ENCODE results near the gene ATXN7L1. TPM values are rescaled to one million over a fixed set of nuclear protein-coding genes. Genes with fewer than 3 reads are reported as not detected.

Gene ATXN7L1
- total RNA-seq, 1 donor: 17.3 TPM

DNA sequence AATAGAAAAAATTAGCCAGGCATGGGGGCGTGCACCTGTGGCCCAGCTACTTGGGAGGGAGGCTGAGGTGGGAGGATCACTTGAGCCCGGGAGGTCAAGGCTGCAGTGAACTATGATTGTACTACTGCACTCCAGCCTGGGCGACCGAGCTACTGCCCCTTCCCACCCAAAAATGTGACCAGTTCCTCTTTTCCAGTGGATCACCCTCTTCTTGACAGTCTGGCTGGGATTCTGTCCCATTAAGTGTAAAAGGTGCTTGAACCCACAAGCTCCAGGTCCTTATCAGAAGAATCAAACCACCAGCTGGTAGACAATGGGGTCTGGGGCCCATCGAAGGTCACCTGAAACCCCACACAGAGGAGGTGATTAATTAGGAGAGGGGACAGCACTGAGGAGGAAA is 14.1 kb downstream of the ATXN7L1 start:
- TF ChIP-seq, protein P1, sequence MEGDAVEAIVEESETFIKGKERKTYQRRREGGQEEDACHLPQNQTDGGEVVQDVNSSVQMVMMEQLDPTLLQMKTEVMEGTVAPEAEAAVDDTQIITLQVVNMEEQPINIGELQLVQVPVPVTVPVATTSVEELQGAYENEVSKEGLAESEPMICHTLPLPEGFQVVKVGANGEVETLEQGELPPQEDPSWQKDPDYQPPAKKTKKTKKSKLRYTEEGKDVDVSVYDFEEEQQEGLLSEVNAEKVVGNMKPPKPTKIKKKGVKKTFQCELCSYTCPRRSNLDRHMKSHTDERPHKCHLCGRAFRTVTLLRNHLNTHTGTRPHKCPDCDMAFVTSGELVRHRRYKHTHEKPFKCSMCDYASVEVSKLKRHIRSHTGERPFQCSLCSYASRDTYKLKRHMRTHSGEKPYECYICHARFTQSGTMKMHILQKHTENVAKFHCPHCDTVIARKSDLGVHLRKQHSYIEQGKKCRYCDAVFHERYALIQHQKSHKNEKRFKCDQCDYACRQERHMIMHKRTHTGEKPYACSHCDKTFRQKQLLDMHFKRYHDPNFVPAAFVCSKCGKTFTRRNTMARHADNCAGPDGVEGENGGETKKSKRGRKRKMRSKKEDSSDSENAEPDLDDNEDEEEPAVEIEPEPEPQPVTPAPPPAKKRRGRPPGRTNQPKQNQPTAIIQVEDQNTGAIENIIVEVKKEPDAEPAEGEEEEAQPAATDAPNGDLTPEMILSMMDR (IDR thresholded peaks at IDR 0.05; ENCODE audit: insufficient read depth, low read depth, low read length): no peak
- DNase-seq (ENCODE audit: low read depth): no peak
- no peak overlapping the region for H3K4me3 ChIP-seq (ENCODE audit: low read depth, low read length)

DNA sequence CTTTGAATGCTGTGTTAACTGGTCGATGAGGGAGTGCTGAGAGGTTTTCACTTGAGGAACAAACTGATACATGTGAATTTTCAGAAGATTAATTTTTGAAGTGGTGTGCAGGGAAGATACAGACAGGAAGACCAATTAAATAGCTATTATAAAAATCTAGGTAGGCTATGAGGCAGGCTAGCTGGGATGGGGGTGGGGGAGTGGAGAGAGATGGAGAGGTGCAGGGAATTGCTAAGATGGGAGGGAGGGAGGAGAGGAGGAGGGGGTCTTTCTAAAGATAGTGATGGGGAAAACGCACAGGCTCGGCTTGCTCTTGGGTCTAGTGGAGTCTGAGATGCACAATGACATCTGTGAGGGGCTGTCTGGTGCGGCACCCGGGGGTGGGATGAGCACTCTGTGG is 15.2 kb downstream of the ATXN7L1 start:
- TF ChIP-seq, protein P1 (IDR thresholded peaks at IDR 0.05; ENCODE audit: insufficient read depth, low read depth, low read length): no peak
- no peak overlapping the region for H3K4me3 ChIP-seq (ENCODE audit: low read depth, low read length)
- no peak for DNase-seq (ENCODE audit: low read depth)

DNA sequence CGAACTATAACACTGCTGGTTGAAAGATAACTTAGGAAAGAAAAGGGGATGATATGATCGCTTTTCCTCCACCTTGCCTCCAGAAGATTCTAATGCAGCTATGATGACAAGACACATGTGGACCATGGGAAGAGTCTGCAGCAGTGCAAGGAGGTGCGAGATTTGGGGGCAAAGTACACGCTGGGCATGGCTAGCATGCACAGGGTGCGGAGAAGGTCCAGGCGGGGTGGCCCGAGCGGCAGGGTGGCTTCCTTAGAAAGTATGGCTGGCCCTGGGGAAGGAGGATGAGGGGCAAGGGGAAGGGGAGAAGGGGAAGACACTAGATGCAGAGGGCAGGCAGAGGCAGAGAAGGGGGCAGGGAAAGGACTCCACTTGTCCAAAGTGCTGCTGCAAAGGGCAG is 15.6 kb downstream of the ATXN7L1 start:
- TF ChIP-seq, protein P1 (IDR thresholded peaks at IDR 0.05; ENCODE audit: insufficient read depth, low read depth, low read length): no peak
- no peak overlapping the region for H3K4me3 ChIP-seq (ENCODE audit: low read depth, low read length)
- no peak for DNase-seq (ENCODE audit: low read depth)

DNA sequence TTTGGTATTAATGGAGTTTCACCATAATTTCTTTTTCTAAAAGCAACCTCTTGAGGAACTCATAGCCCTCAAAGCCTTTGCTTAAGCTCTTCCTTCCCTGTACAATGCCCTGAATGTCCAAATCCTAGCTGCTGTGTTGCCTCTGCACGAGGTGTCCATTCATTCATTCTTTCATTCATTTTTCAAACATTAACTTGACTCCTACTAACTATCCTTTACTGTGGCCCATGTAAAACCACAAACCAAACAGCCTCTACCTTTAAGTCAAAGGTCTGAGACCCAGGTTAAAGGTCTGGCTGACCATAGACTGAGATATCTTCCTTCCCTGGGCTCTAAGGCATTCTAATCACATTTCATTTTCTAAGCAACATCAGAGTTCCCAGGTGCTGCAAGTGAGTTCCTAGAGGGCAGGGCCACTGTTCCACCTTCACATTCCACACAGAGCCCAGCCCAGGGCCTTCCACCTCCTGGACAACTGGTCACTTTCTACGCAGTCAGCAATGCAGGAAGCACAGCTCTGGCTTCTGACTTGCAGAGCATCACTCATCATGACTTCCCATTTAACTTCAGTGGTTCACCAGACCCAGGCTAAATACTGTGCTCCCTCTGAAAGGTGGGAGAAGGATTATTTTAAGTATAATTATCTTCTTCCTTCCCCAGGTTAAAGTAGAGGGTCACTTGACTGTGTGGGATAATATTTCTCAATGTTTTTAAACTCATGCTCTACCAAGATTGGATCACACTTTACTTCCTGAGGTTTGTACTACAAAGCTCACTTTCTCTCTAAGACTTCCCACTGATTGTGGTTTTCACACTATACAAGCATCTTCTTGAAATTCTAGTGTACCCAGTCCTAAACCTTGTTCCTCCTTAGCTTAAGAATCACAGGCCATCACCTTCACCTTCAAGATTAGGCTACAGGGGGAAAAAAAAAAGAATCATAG is 19.1 kb downstream of the ATXN7L1 start:
- TF ChIP-seq, protein P1 (IDR thresholded peaks at IDR 0.05; ENCODE audit: insufficient read depth, low read depth, low read length): no peak
- DNase-seq (ENCODE audit: low read depth): no peak
- no peak overlapping the region for H3K4me3 ChIP-seq (ENCODE audit: low read depth, low read length)

DNA sequence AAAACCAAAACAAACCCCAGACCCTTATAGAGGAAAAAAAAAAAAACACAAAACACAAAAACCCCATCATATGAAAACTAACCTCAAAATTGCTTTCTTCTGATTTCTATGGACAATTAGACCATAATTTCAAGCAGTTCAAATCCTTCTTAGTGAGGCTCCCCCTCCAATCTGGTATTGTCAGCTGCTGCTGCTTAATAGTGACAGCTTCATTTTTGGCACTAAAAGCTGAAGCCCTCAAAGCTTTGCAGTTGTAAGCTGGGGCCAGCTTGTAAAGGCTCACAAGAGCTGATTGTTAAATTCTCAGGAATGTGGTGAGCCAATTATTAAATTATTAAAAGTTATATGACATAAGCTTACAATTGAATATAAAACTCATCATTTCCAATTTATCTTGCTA is 21.9 kb downstream of the ATXN7L1 start:
- no peak overlapping the region for H3K4me3 ChIP-seq (ENCODE audit: low read depth, low read length)
- no peak for DNase-seq (ENCODE audit: low read depth)
- TF ChIP-seq, protein P1 (IDR thresholded peaks at IDR 0.05; ENCODE audit: insufficient read depth, low read depth, low read length): no peak

DNA sequence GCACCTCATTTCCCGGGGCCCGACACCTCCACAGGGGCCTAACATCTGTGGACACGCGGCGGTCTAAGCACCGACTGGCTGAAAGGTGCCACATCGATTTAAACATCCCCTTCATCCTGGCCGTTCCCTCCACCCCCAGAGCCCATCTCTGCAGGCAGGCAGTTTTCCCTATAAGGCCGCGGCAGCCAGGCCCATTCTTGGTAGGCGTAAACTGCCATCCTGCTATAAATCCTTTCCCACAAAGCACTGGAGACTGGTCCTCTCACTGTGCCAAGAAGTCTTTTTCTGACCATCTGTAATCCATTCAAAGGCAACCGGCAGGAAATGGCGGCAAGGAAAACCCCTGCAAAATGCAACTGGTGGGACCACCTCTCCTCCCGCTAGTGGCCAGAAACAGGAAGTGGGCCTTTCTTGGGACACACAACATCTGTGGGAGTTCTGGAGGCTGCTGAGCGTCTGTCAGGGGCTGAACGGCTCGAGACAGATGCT is 22.4 kb downstream of the ATXN7L1 start:
- DNase-seq (ENCODE audit: low read depth): peak; percentile 43
- H3K4me3 ChIP-seq (ENCODE audit: low read depth, low read length): no peak overlapping the region

More for the DNA sequence above, 22.4 kb downstream of the ATXN7L1 start:
- TF ChIP-seq, protein P1 (IDR thresholded peaks at IDR 0.05; ENCODE audit: insufficient read depth, low read depth, low read length): peak; percentile 22

Measured in fibroblast of villous mesenchyme (primary cell).